Bronchial epithelial cell (primary cell): ENCODE measurements around the gene RPS19. TPM values are rescaled to one million over a fixed set of nuclear protein-coding genes. Genes with fewer than 3 reads are reported as not detected.

Experiments
- DNase-seq: peaks from one replicate; pipeline ENCODE4 v3.0.0-alpha.2; 2010; ENCODE audit warnings: low read depth
- FAIRE-seq: peaks from 2 replicates; lab custom pipeline; 2011; peaks lifted over from hg19 to GRCh38; lab: Jason Lieb, UNC
- H3K27me3 ChIP-seq: 2 replicates; pipeline ENCODE4 v1.5.1; 2011; ENCODE audit warnings: low read length; ENCODE audit not compliant: control insufficient read depth, insufficient read depth
- H3K36me3 ChIP-seq: 2 replicates; pipeline ENCODE4 v1.5.1; 2011; ENCODE audit warnings: low read length; ENCODE audit not compliant: control insufficient read depth, insufficient read depth
- H3K4me3 ChIP-seq: 2 replicates; pipeline ENCODE4 v1.5.1; 2011; ENCODE audit warnings: mild to moderate bottlenecking, low read depth, low read length, control low read depth
- CTCF ChIP-seq: IDR thresholded peaks from 2 replicates; pipeline ENCODE4 v1.5.1; 2011; ENCODE audit warnings: mild to moderate bottlenecking, moderate library complexity, low read length, control low read depth, inconsistent platforms; ENCODE audit not compliant: insufficient read depth, severe bottlenecking
- total RNA-seq: library from RNA; depleted of rRNA; stranded (reverse); fragments of >200 nt; gene quantifications from 2 replicates; pipeline ENCODE4 v1.2.1, GENCODE V29; 2014

RPS19 gene
- total RNA-seq, 1 donor from 2014 or later, result 2,277 TPM

DNA sequence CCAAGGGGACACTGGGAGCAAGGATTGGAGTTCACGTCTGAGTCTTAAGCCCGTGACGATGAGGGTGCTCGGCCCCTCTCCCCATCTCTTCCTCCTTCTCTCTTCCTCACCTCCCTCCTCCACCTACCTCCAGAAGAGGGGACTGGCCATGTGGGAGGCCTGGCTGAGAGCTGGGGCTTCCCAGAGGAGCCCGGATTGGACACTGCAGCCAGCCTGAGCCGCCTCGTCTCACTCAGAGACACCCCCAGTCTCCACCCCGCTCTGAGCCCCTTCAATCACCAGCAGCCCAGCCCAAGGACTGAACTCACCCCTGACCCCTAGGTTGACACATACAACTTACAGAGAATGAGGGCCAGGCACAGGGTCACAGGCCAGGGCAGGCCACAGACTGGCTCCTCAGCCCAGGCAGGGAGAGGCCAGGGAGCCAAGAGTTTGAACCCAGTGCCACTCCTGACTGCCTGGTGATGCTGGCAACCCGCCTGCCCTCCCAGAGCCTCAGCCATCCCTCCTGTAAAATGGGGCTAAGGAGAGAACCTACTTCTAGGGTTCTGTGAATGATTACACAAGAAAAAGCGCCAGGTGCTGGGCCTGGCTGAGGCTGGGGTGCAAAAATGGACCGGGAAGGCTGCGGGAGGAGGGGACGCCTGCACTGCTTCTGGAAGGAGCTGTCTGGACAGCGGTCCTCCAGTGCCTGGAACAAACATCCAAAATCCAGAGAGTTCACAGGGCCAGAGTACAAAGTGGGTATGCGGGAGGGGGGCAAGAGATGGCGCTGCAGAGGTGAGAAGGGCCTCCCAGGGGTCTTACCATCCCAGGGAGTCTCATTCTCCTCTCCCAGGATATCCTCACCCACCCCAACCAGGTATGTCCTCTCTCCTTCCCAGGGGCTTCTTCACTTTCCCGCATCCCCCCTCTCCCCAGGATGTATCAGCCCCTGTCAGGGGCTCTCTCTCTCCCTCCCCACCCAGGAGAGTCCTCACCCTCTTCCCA lies 18.2 kb downstream of the RPS19 start:
- H3K27me3 ChIP-seq, result no peaks in the 10 kb centered on the region
- H3K4me3 ChIP-seq, result no peak overlapping the region
- no peaks in the 10 kb centered on the region for H3K36me3 ChIP-seq
- DNase-seq (no peak), FAIRE-seq (no peak)
- no peak for TF ChIP-seq CTCF

- TF ChIP-seq CTCF, result no peak
- no peaks in the 10 kb centered on the region for H3K27me3 ChIP-seq
- no peaks in the 10 kb centered on the region for H3K36me3 ChIP-seq
- DNase-seq (no peak), FAIRE-seq (no peak)
- no peak overlapping the region for H3K4me3 ChIP-seq
These were observed 19.0 kb downstream of the RPS19 start for GRCh38 chr19:41879080-41879479.

- DNase-seq, result no peak
- FAIRE-seq, result no peak
- Histone ChIP-seq H3K27me3 (no peaks in the 10 kb centered on the region), H3K4me3 (no peak overlapping the region), H3K36me3 (no peaks in the 10 kb centered on the region)
- no peak for TF ChIP-seq CTCF
These were observed 19.7 kb downstream of the RPS19 start for GRCh38 chr19:41879670-41880328.

DNA sequence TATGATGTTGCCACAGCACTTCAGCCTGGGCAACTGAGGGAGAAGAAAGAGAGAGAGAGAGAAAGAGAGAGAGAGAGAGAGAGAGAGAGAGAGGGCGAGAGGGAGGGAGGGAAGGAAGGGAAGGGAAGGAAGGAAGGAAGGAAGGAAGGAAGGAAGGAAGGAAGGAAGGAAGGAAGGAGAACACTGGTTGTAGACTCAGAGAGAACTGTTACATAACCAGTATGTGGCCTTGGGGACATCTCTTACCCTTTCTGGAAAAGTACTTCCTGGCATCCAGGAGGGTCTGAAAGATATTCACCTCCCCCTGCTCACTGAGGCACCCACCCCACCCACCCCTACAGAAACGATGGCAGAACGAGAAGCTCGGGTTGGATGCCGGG lies 20.3 kb downstream of the RPS19 start:
- Histone ChIP-seq H3K36me3 (no peaks in the 10 kb centered on the region), H3K4me3 (no peak overlapping the region), H3K27me3 (no peaks in the 10 kb centered on the region)
- FAIRE-seq, result peak; percentile 23
- no peak for TF ChIP-seq CTCF
- no peak for DNase-seq

DNA sequence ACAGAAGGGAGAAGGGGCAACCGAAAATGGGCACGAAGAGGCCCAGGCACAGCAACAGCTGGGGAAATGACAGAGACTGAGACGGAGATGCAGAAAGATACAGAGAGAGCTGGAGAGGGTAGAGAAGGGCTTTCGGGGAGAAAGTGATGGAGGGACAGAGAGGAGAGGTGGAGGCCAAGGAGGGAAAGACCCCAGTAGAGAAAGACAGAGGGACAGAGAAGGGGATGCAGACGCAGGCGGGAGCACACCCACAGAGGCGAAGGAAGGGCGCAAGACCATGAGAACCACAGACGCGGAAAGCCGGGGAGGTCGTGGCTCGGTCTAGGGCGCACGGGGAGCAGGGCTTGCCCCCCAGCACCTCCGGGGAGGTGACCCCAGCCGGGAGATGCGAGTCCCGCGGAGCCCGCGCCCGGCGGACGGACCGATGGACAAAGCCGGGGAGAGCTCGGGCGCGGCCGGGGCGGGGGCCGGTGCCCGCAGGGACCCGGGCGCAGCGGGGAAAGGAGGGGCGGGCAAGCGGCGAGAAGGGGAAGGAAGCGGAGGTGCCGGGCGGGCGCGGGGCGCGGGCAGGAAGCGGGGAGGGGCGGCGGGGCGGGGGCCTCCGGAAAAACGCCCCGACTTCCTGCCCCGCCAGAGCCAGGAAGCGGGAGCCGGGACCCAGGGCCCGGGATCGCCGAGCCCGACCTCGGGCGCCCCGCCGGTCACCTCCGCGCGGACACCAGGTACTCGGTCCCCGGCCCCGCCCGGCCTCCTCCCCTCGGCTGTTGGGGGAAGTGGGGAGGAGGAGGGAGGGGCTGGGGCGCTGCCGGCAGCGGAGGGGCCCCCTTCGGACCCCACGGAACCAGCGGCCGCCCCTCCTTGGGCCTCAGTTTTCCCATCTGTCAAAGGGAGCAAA lies 22.8 kb downstream of the RPS19 start, which contains the start of gene ARHGEF1:
Gene ARHGEF1, plus strand, starts transcription at position 617 of the 895 bp plus-strand sequence. CDS start 4,899 bp downstream, outside the sequence.
- TF ChIP-seq CTCF, result no peak
- no peaks in the 10 kb centered on the region for H3K36me3 ChIP-seq
- FAIRE-seq, result no peak
- no peak for DNase-seq
- H3K27me3 ChIP-seq, result no peaks in the 10 kb centered on the region
- H3K4me3 ChIP-seq, result peak within 1 kb of the TSS; percentile 59
